Mucosa of descending colon (tissue), 3 donors: Measurements from ENCODE around the gene OR2T6. TPM values are rescaled to one million over a fixed set of nuclear protein-coding genes. Genes with fewer than 3 reads are reported as not detected.

Experiments
- ATAC-seq: fragments of 200-7000 bp; cut with Tn5 transposase; one replicate; pipeline ENCODE4 v1.9.1; 2020; ENCODE audit warnings: mild to moderate bottlenecking, moderate library complexity
- DNase-seq, 3 donors: peaks; one replicate each; pipeline ENCODE4 v3.0.0-alpha.2; 2020
- H3K36me3 ChIP-seq: fragments of 200-600 bp; one replicate; pipeline ENCODE4 v1.8.0; 2021; ENCODE audit warnings: low read depth, mild to moderate bottlenecking
- H3K4me1 ChIP-seq: fragments of 200-600 bp; one replicate; pipeline ENCODE4 v1.8.0; 2021; ENCODE audit warnings: low read depth, mild to moderate bottlenecking
- H3K4me3 ChIP-seq: fragments of 200-600 bp; one replicate; pipeline ENCODE4 v1.8.0; 2021; ENCODE audit warnings: mild to moderate bottlenecking
- H3K9me3 ChIP-seq: fragments of 200-600 bp; one replicate; pipeline ENCODE4 v1.8.0; 2021; ENCODE audit warnings: mild to moderate bottlenecking
- CTCF ChIP-seq: fragments of 200-600 bp; IDR thresholded peaks from one replicate; pipeline ENCODE4 v1.8.0; 2022; ENCODE audit warnings: antibody characterized with exemption, mild to moderate bottlenecking
- intact Hi-C, 2 donors: fragments of 100-400 bp; cut with DNase I in 1 of 2; cut with micrococcal nuclease in 1 of 2; formaldehyde crosslinking; loops; one replicate each; pipeline versions ENCODE4 v1.11.0 to v1.11.1; 2022; cut with DNase I, micrococcal nuclease
- total RNA-seq, 3 donors: library from RNA; stranded (reverse); fragmentation: NEBNext Ultra II Directional in 2 of 3; extraction: Animal tissue kit (Norgen Biotek cat#: 25700) in 2 of 3; gene quantifications; one replicate each; pipeline versions ENCODE4 v1.2.1 to v1.2.4, GENCODE V29; 2021 to 2023
- donor health status: DM: no; HTN: no; CAD: no; lungs with moderate emphysema.
- donor health status: DM: no; HTN: no; CAD: no.
- donor health status: DM: no; HTN: yes; CAD: no.

Gene OR2T6
- total RNA-seq, 3 donors from 2014 or later = not detected

DNA sequence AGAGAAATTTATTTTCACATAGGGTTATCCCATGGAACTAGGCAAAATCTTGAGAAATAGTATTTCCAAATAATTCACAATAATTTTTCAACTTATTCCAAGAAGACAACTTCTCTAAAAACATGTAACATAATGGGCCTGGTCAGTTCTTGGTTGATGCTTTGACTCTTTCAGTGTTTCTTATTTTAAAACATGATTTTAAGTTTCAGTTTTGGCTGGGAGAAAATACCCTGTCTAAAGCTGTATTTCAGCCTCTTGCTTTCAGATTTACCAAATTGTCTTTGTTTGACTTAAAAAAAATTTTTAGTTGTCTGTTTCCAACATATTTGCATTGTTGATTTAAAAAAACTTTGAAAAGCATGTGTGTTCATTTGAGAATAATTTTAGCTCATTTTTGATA, 8.9 kb upstream of the OR2T6 start:
- TF ChIP-seq CTCF = no peak
- ATAC-seq (no peak), DNase-seq (no peak)
- intact Hi-C loops = no loop called here
- Histone ChIP-seq H3K4me1 (no peaks in the 10 kb centered on the region), H3K9me3 (peaks cover 44% of the 10 kb centered on the region), H3K36me3 (no peaks in the 10 kb centered on the region), H3K4me3 (no peak overlapping the region)

- H3K9me3 ChIP-seq = peaks cover 39% of the 10 kb centered on the region
- no peak for DNase-seq
- no peaks in the 10 kb centered on the region for H3K36me3 ChIP-seq
- no peak for TF ChIP-seq CTCF
- no peak overlapping the region for H3K4me3 ChIP-seq
- no peaks in the 10 kb centered on the region for H3K4me1 ChIP-seq
- no peak for ATAC-seq
- intact Hi-C loops = no loop called here
Observed at GRCh38 chr1:248372394-248372793, 3.2 kb upstream of the OR2T6 start.

- Histone ChIP-seq H3K4me1 (no peaks in the 10 kb centered on the region), H3K4me3 (no peak overlapping the region), H3K9me3 (peaks cover 31% of the 10 kb centered on the region), H3K36me3 (no peaks in the 10 kb centered on the region)
- intact Hi-C loops = no loop called here
- no peak for ATAC-seq
- no peak for DNase-seq
- TF ChIP-seq CTCF = no peak
Observed at GRCh38 chr1:248373761-248374160, 1.8 kb upstream of the OR2T6 start.

DNA sequence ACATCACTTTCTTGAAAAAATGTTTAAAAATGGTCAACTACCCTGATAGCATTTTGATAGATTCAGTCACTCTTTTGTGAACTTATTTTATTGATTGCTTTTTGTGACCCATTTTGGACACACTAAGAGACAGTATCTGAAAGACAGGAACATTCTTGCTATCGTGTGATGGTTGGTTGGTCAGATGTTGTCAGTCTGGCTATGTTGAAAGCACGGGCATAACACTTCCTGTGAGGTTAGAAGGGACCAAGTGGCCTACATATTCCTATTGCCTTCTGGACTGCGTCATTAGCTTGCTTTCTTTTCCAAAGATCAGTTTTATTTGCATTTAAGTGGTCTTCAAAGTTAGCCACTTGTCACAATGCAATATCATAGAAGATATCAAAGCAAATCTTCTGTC, 1.4 kb downstream of the OR2T6 start:
- Histone ChIP-seq H3K4me3 (no peak overlapping the region), H3K4me1 (no peaks in the 10 kb centered on the region), H3K9me3 (peaks cover 19% of the 10 kb centered on the region), H3K36me3 (no peaks in the 10 kb centered on the region)
- ATAC-seq (no peak), DNase-seq (no peak)
- intact Hi-C loops = no loop called here
- no peak for TF ChIP-seq CTCF

DNA sequence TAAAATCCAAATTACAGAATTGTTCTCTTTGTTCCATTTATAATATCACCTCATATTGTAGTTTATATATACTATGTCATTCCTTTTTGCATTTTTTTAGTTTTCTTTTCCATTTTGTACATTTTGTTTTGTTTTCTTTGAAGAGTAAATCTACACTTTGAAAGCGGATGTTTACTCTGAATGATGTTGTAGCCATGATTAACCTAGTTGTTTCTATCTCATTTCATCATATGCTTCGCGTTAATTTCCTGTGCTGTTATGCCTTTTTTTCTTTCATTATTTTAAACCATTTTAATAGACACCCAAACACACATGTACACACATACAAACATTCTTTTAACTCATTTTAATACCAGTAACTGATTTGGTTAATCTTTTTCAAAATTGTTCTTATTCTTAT, 5.3 kb downstream of the OR2T6 start:
- intact Hi-C loops = no loop called here
- no peak for TF ChIP-seq CTCF
- no peaks in the 10 kb centered on the region for H3K4me1 ChIP-seq

GRCh38 chr1:248388426-248388825, 12.9 kb downstream of the OR2T6 start:
- ATAC-seq = no peak
- Histone ChIP-seq H3K9me3 (peaks cover 42% of the 10 kb centered on the region), H3K36me3 (no peaks in the 10 kb centered on the region), H3K4me3 (no peak overlapping the region), H3K4me1 (no peaks in the 10 kb centered on the region)
- intact Hi-C loops = no loop called here
- no peak for TF ChIP-seq CTCF
- DNase-seq = no peak

More for the DNA sequence above, 5.3 kb downstream of the OR2T6 start:
- peaks cover 8% of the 10 kb centered on the region for H3K9me3 ChIP-seq
- no peak for ATAC-seq
- DNase-seq = no peak
- H3K4me3 ChIP-seq = no peak overlapping the region
- H3K36me3 ChIP-seq = no peaks in the 10 kb centered on the region
